T1000 (cell line): ENCODE measurements around the gene NSDHL.

Experiments used
- DNase-seq: peaks from one replicate; lab custom pipeline; 2025; ENCODE audit warnings: mixed read lengths; lab: John Stamatoyannopoulos, UW

Gene NSDHL

DNA sequence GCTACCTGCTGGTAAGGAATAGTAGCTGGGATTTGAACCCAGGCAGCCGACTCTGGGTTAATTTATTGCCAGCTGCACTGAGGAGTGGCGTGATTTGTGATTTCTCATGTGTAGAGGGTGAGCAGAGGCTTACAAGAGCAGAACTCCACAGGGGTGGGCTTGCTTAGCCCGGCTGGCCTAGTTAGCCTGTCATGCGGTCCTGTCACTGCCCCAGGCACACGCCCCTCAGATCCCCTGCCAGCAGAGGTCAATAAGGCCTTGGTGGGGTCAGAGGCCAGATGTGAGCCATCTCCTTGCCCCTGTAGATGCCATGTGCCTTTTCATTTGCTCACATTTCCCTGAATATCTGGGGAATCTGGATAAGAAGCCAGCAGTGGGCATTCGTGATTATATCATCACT is 13.4 kb downstream of the NSDHL start:
- DNase-seq = no peak

DNA sequence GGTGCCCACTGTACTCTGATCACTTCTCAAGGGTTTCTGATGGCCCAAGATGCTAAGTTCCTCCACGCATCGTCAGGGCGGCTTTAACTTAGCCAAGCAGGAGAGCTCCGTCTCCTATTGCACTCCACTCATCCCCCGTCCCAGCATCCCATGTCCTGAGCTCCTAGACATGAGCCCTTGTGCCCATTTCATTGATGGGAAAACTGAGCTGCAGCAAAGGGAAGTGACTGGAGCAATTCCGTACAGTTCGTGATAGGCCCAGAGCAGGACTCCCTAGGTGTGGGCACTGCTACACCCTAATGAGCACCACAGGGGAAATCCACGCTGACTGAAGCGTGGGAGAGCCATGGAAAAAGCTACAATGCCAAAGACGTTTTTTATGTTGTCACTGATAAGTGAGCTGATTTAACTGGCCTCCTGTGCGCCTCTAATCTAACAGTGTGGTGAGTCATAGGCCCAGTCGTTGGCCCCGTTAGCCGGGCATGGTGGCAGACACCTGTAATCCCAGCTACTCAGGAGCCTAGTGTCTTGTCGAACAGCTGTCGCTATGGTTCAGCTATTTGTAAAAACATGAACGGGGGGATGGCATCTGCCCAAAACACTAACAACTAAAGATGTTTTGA is 14.9 kb downstream of the NSDHL start:
- no peak for DNase-seq

DNA sequence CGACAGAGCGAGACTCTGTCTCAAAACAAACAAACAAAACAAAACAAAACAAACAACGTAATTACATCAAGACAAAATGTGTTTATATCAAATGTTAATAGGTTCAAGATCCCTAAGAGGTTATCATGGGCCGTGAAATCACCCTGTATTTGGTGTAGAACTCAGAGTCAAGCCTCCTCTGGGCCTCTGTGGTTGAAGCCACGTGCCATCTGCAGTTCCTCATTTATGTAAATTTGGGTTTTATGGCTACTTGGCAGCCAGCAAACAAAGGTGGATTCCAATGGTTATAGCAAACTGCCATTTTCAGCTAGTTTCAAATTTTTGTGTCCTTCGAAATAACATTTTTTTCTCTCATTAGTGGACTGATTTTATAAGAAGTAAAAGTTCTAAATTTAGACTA is 16.4 kb downstream of the NSDHL start:
- DNase-seq = no peak

DNA sequence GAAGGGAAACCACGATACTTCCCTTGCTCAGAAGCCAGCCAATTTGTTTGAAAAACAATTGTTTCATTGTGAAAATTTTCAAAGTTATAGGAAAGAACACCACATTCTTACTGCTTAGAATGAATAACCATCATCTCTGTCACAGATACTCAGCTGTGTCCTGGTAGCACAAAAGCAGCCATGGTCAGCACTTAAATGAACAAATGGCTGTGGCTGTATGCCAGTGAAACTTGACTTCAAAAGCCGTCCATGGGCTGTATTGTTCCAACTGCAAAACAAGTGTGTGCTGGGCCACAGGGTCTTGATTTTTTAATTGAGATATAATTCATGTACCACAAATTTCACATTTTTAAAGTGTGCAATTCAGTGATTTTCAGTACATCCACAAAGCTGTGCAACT is 19.6 kb downstream of the NSDHL start:
- no peak for DNase-seq

DNA sequence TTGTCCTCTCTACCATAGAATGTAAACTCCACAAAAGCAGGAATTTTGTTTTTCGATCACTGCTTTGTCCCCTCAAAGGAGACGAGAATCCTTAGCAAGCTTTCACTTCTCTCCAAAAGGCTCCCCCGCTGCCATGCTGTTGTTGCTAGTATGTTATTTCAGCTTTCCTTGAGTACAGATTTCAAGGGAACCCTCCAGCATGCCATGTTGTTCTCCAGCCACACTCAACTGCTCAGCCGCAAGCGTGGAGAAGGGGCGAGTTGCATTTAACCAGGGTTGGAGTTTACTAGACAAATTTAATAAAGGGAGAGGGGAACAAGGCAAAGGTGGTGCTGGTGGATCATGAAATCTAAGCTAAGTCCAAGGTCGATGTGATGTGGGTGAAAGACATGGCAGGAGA is 23.1 kb downstream of the NSDHL start:
- DNase-seq = no peak

DNA sequence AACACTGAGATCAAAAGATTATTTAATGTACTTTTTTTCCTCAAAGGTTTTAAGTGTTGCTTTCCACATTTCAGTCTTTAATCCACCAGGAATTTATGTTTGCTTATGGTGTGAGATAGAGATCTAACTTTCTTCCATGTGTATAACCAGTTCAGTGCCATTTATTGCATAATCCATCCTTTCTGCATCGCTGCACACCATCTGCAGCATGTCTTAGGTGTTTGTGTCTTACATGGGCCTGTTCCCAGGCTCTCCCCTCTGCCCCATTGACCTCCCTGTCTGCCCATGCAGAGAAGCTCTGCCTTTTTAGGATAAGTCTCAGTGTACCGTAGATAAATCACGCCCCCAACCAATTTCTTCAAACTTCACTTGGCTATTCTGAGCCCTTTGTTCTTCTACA is 30.3 kb downstream of the NSDHL start:
- DNase-seq = no peak

DNA sequence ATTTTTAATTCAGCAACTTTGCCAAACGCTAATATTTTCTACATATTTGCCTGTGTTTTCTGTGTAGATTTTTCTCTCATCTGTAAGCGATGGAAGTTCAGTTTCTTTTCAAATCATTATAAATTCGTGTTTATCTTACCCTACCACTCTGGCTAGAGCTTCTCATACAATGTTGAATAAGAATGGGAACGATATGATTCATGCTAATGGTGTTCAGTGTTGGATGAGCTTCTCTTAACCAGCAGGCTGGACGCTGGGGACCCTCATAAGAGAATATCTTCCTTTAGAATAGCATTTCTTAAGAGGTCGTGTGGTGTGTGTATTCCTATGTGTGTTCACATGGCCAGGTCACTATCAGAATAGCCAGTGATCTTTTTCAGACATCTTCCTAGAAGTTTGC is 31.0 kb downstream of the NSDHL start:
- no peak for DNase-seq

DNA sequence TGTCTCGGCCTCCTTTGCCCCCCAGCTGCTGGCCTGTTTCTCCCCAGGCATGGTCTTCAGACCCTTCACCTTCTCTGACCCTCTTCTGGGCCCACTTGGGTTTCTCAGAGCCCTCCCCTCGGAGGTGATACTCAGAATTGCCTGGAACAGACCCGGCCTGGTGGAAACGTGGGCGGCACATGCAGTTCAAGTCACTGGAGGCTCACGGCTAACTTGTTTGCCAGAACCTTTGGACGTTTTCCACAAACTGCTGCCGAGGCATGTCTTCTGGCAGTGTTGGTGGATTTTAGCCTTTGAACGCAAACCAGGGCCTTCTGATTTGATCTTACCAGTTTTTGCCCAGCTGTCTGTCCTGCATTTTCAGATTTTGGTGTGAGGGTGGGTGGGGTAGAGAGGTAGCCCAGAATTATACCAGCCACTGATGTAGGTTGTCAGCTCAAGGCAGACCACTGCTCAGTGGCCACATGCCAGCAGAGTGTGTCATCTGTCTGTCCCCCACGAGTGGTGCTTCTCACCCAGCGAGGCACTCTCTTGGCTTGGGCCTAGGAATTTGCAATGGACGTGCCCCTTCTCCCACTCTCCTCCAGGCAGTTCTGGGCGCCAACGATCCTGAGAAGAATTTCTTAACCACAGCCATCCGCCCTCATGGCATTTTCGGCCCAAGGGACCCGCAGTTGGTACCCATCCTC is 34.5 kb downstream of the NSDHL start:
- DNase-seq = no peak

DNA sequence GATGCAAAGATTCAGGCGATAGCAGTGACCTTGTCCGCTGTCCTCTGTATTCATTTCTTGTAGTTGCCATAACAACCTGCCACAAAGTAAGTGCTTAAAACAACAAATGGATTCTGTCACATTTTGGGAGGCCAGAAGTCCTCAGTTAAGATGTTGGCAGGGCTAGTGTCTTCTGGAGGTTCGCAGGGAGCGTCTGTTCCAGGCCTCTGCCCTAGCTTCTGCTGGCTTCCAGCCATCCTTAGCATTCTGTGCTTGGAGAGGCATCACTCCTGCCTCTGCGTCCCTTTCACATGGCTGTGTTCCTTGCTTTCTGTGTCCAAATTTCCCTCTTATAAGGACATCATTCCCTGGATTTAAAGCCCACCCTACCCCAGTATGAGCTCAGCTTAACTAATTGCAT is 35.5 kb downstream of the NSDHL start:
- DNase-seq = no peak

DNA sequence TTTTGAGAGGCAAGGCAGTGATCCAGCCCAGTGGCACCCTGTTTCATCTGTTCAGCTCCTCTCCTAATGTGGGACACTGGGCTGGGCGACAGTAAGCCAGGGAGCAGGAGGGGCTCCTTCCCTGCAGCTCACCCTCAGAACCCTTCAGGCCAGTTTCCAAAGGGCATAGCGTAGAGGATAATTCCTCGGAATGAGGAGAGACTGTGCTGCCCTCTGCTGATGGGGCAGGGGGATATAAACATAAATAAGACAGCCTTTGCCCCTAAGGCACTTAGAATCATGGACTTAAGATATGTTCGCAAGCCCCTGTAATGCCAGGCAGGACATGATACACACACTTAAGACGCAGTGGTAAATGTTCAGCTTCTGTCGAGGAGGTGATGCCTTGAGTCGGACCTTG is 39.1 kb downstream of the NSDHL start:
- DNase-seq = no peak

DNA sequence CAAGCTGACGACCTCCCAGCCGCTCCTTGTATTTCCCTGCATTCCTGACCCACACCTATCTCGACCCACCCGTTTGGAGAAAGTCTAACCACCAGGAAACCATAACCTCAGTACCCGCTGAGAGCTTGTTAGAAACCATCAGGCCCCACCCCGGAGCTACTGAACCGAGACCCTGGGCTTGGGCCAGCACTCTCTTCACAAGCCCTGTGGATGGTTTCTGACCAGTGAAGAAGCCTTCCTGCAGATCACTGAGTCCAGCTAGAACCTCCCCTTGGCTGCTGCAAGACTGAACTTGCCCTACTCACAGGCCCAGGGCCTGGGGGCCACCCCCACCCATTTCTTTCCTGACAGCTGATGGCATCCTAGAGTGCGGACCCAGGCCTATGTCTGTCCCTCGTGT is 40.4 kb downstream of the NSDHL start:
- DNase-seq = no peak

DNA sequence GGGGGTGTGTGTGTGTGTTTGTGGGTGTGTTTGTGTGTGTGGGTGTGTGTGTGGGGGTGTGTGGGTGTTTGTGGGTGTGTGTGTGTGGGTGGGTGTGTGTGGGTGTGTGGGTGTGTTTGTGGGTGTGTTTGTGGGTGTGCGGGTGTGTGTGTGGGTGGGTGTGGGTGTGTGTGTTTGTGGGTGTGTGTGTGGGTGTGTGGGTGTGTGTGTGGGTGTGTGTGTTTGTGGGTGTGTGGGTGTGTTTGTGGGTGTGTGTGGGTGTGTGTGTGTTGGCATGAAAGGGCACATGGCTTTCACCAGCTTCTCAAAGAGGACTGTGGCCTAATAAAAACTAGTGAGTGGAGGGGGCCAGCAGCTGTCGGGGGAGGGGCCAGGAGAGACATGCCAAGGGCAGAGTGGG is 41.7 kb downstream of the NSDHL start:
- no peak for DNase-seq

DNA sequence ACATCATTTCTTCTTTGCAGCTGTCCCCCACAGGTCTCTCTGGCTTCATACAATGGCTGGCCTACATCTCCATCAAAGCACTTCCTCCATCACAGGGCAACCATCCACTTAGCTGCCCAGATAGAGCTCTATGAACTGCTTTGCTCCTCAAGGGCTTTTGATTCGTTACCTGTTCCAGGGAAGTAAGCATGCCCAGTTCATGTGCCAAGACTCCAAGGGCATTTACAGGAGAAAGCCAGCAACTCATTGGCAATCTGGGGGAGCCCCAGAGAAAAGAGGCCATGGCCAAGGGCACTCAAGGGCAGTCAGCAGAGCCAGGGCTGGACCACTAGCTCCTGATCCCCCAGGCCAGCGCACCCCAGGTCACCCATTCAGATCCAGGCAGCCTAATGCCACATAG is 42.5 kb downstream of the NSDHL start:
- no peak for DNase-seq

DNA sequence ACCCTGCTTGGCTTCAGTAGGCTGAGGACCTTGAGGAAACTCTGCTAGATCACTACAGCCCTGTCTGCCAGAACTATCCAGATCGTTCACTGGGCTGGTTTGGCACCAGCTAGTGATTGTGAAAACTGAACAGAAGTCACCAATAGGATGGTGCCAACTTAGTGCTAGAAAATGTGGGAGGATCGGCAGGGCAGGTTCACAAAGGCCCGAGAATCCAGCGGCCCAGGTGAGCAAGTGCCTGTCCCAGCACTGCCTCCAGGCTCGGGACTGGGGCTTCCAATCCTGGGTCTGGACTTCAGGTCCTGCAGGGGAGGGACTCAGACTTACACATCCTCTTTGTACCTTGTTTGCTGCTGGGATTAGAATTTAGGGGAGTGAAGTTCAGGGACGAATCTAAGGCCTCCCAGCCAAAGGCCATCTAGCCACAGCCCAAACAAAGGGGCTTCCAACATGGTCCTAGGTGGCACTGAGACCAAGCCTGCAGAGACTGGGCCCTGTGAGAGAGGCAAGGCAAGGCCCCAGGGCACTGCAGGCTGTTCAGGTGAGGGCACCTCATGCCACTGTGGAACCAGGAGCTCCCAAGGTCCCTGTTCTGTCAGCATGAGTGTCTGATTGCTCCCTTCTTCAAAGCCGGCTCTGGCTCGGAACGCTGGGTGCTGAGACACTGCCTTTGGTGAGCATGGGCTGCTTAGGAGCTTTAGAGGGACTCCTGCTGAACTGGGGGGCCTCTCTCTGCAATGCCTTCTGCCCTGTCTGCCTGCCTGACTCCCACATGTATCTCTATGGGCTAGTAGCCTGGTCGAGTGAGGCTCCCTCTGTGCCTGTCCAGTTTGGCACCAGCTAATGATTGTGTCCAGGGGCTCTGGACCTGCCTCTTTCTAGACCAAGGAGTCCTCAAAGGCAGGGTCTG is 46.3 kb downstream of the NSDHL start:
- DNase-seq = no peak

DNA sequence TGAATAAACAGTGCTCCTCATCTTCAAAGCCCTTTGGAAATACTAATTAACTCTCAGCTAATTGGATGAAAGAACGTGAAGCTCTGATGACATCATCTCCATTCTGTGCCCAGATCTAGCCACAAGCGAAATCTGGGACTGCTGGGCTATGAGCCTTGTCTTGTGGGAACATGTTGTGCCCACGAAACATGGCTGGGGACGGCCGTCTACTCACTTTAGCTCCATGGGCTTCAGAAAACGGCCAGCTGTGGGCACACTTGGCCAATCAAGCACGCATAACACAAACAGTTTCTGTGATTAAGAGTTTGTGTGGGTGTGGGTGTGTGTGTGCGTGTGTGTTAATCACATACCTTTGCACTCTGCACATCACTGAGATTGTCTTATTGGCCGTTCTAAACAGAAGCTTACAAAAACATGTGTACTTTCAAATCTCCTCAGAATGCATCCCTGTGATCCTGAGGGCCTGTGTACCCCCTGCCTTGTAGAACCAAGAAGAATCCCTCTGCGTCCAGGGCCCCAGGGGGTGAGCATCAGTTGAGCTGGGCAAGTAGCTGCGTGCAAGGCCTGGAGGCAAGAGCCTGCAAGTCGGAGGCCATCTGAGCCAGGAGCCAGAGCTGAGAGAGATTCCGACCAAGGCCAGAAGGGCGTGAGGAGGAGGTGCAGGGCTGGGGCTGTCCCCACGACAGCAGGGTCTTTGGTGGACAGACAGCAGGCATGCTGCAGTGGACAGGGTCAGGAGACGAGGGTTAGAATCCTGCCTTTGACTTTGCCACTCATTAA is 48.3 kb downstream of the NSDHL start:
- DNase-seq = no peak

DNA sequence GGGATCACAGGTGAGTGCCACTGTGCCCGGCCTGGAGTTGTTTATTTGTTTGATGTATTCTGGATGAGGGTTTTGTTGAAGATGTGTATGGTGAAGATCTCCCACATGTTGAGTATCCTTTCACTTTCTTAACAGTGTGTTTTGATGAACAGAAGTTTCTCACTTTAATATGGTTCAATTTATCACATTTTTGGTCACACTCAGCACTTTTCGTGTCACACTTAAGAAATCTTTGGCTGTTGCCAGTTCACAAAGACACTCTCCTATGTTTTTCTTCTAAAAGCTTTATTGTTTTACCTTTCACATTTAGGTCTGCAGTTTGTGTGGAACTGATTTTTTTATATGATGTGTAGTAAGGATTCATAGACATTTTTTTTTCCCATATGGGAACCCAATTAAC is 50.4 kb downstream of the NSDHL start:
- DNase-seq = no peak

DNA sequence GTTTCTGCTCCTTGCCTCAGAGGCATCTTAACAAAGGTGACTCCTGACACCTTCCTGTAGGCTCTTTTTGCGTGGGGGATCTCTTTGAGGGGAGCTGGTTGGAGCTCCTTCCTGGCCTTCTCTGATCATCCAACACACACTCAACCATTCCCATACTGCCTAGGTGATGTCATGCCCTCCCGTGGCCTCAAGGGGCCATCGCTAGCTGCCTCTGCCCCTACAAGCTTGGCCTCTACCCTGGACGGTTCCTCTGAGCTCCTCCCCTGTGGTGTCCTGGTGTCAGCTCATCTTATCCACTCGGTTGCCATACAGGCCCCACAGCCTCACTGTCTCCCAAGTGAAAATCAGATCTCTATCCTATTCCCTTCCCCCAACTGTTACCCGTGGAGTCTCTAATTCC is 53.3 kb downstream of the NSDHL start:
- DNase-seq = no peak

DNA sequence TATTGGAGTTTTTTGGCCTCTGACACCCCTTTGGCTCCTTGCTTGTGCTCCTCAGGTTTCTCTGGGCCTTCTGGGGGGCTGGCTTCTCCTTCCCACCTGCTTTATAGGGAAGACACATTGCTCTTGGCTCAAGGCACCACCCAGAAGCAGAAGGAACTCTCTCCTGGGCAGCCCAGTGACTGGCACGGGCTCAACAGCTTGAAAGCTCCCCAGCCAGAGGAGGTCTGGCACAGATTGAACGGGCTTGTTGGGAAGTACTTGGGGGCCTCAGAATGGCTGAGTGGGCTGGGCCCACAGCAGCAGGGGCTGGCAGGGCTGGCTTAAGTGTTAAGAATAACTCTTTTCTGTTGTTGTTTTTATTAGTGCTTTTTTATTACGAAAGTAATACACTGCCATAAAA is 55.9 kb downstream of the NSDHL start:
- DNase-seq = no peak

DNA sequence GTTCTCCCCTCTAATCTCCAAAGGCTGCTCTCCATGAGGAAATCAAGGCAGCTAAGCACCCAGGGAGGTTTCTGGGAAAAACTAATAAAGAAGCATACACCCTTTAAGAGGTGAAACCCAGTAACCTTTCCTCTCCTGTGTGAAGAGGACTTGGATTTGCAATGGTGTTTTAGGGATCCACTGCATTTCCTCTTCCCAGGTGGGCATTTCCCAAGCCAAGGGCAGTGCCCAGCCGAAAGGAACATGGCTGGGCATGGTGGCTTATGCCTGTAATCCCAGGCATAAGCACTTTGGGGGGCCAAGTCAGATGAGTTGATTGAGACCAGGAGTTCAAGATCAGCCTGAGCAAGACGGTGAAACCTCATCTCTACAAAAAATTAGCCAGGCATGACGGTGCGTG is 61.6 kb downstream of the NSDHL start:
- DNase-seq = no peak

DNA sequence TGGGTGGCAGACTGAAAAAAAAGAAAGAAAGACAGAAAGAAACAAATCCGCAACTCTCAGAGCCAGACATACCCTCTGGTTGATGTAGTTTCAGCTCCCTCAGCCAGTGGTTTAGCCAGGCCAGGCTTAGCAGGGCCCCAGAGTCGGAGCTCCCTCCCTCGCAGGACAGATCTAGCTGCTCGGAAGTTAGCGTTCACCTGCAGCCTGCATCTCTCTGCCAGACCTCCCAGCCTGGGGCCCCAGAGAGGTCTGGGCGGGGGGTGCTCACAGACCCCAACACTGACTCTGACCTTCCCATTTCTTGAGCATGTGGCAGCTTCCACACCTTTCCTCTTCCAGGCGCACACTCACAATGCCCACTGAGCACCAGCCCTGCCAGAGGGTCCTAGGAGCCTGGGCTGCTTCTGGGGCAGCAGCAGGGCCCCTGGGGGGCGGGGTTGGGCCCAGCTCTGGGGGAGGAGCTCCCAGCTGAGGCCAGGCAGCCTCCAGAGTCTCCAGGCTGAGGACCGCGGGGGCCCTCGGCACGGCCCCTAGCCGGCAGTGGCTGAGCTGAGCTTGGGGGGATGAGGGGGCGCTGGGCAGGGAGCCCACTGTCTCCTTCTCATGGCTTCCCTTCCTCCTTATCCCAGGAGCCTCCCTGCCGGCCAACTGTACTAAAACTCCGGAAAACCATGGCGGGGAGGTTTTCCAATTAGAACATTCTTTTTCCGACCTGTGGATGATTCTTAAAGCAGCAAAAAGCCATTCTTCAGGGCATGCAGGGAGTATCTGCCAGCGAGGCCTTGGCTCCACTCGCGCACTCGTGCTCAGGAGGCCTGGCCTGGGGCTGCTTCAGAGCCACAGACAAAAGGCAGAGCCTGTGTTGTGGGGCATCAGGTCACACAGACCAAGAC is 62.4 kb downstream of the NSDHL start:
- no peak for DNase-seq

DNA sequence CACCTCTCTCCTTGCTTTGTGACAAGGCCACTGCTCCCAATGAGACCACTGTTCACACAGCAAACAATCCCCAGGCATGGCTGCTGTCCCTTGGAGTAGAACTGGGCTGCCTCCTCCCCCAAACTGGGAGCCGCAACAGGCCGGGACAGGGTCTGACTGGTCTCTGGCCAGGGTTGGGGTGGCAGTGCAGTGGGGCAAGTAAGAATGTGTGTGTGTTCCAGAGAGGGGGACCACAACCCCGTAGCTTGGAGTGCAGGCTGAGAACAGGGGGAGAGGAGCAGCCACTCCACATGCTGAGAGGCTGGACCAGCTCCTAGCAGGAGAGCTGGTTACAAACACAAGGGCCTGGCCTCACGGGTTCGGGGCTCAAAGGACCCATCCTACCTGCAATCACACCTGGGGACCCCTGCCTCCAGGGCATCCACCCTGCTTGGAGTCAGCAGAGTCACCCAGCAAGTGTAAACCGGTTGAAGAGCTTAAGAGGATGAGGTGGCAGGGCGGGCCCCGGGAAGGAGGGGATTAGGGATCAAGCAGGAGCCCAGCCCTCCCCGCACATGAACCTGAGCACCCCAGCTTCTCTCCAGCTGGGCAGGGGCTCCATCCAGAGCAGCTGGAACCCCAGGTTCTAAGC is 63.2 kb downstream of the NSDHL start:
- DNase-seq = no peak
